Esophagus squamous epithelium (tissue), 5 donors: ENCODE data around the gene INSYN2A. TPM values are rescaled to one million over a fixed set of nuclear protein-coding genes. Genes with fewer than 3 reads are reported as not detected.

Experiments
- DNase-seq: peaks from one replicate; lab custom pipeline; 2025; lab: John Stamatoyannopoulos, UW
- H3K27ac ChIP-seq, 4 donors: fragments of 200-600 bp; sonication (generic); one replicate each; pipeline ENCODE4 v1.5.1; 2016 to 2019; ENCODE audit warnings: mild to moderate bottlenecking in 1 of 4
- H3K27me3 ChIP-seq, 4 donors: fragments of 200-600 bp; sonication (generic); 1 replicate in 3 of 4; 2 replicates in 1 of 4; pipeline versions ENCODE4 v1.5.1 to v1.6.0; 2017 to 2021; ENCODE audit warnings: antibody characterized with exemption in 1 of 4
- H3K36me3 ChIP-seq, 3 donors: fragments of 200-600 bp; sonication (generic); one replicate each; pipeline ENCODE4 v1.5.1; 2016 to 2019
- H3K4me1 ChIP-seq, 3 donors: fragments of 200-600 bp; sonication (generic); one replicate each; pipeline ENCODE4 v1.5.1; 2017 to 2019
- H3K4me3 ChIP-seq, 4 donors: fragments of 200-600 bp; sonication (generic); 1 replicate in 3 of 4; 2 replicates in 1 of 4; pipeline ENCODE4 v1.5.1; 2016 to 2019; ENCODE audit warnings: mild to moderate bottlenecking in 2 of 4, moderate library complexity in 1 of 4
- H3K9me3 ChIP-seq, 3 donors: fragments of 200-600 bp; sonication (generic); one replicate each; pipeline ENCODE4 v1.5.1; 2016 to 2019
- POLR2A ChIP-seq, 4 donors: fragments of 450-650 bp; IDR thresholded peaks; one replicate each; pipeline ENCODE4 v1.6.1; 2017; ENCODE audit warnings: antibody characterized with exemption in 4 of 4, mild to moderate bottlenecking in 4 of 4, moderate library complexity in 3 of 4
- WGBS, 2 donors: methylation state at CpG; one replicate each; pipeline ENCODE4 v1.1.5; 2018; 5-methylcytosine and 5-hydroxymethylcytosine counted together
- intact Hi-C: fragments of 100-400 bp; cut with DNase I; formaldehyde crosslinking; loops from one replicate; pipeline ENCODE4 v1.15.0; 2022
- total RNA-seq, 4 donors: library from RNA; depleted of rRNA; stranded (reverse); fragments of >200 nt; gene quantifications; one replicate each; pipeline ENCODE4 v1.1.0, GENCODE V29; 2016
- TF ChIP-seq, protein P1 (sequence below), 6 experiments: fragments of 450-650 bp in 4 of 6; fragments of 200-600 bp in 2 of 6; sonication (generic) in 2 of 6; IDR thresholded peaks; one replicate each; pipeline ENCODE4 v1.5.1; 2016 to 2019; ENCODE audit warnings: antibody characterized with exemption in 6 of 6, mild to moderate bottlenecking in 4 of 6, moderate library complexity in 4 of 6
- donor health status: DM: yes; HTN: yes; CAD: no.

The INSYN2A gene
- total RNA-seq, 4 donors from 2014 or later: 0.19 TPM; not detected in 3

GRCh38 chr10:127158662-127159061 lies 37.7 kb downstream of the INSYN2A start:
- TF ChIP-seq POLR2A (IDR thresholded peaks at IDR 0.05): no peak
- TF ChIP-seq, protein P1, sequence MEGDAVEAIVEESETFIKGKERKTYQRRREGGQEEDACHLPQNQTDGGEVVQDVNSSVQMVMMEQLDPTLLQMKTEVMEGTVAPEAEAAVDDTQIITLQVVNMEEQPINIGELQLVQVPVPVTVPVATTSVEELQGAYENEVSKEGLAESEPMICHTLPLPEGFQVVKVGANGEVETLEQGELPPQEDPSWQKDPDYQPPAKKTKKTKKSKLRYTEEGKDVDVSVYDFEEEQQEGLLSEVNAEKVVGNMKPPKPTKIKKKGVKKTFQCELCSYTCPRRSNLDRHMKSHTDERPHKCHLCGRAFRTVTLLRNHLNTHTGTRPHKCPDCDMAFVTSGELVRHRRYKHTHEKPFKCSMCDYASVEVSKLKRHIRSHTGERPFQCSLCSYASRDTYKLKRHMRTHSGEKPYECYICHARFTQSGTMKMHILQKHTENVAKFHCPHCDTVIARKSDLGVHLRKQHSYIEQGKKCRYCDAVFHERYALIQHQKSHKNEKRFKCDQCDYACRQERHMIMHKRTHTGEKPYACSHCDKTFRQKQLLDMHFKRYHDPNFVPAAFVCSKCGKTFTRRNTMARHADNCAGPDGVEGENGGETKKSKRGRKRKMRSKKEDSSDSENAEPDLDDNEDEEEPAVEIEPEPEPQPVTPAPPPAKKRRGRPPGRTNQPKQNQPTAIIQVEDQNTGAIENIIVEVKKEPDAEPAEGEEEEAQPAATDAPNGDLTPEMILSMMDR (IDR thresholded peaks at IDR 0.05): no peak
- H3K9me3 ChIP-seq: no peaks in the 10 kb centered on the region
- intact Hi-C loops: no loop called here
- peaks cover 0 to 9% (median 0%) of the 10 kb centered on the region in 3 donors for H3K4me1 ChIP-seq
- H3K27ac ChIP-seq: no peak overlapping the region
- peaks cover 0 to 6% (median 0%) of the 10 kb centered on the region in 3 donors for H3K36me3 ChIP-seq
- no peak for DNase-seq
- 88 to 98% methylated on average over 2 of the region's 2 CpGs for WGBS, 2 donors
- no peaks in the 10 kb centered on the region for H3K27me3 ChIP-seq
- H3K4me3 ChIP-seq: no peak overlapping the region

- H3K27ac ChIP-seq: no peak overlapping the region
- WGBS, 2 donors: 34 to 37% methylated on average over 2 of the region's 2 CpGs
- peaks cover 0 to 6% (median 0%) of the 10 kb centered on the region in 3 donors for H3K36me3 ChIP-seq
- H3K4me1 ChIP-seq: no peaks in the 10 kb centered on the region
- TF ChIP-seq, protein P1 (IDR thresholded peaks at IDR 0.05): no peak
- TF ChIP-seq POLR2A (IDR thresholded peaks at IDR 0.05): no peak
- DNase-seq: no peak
- no peak overlapping the region for H3K4me3 ChIP-seq
- no peaks in the 10 kb centered on the region for H3K27me3 ChIP-seq
- intact Hi-C loops: no loop called here
- H3K9me3 ChIP-seq: no peaks in the 10 kb centered on the region
These were observed 38.7 kb downstream of the INSYN2A start for GRCh38 chr10:127157506-127158200.

GRCh38 chr10:127157089-127157488 lies 39.3 kb downstream of the INSYN2A start:
- H3K36me3 ChIP-seq: peaks cover 0 to 6% (median 0%) of the 10 kb centered on the region in 3 donors
- no peaks in the 10 kb centered on the region for H3K27me3 ChIP-seq
- no peak overlapping the region for H3K4me3 ChIP-seq
- H3K9me3 ChIP-seq: no peaks in the 10 kb centered on the region
- no peak overlapping the region for H3K27ac ChIP-seq
- TF ChIP-seq POLR2A (IDR thresholded peaks at IDR 0.05): no peak
- TF ChIP-seq, protein P1 (IDR thresholded peaks at IDR 0.05): no peak
- 91 to 93% methylated on average over 4 of the region's 4 CpGs for WGBS, 2 donors
- no peak for DNase-seq
- intact Hi-C loops: no loop called here
- H3K4me1 ChIP-seq: no peaks in the 10 kb centered on the region

- no peak for TF ChIP-seq POLR2A (IDR thresholded peaks at IDR 0.05)
- TF ChIP-seq, protein P1 (IDR thresholded peaks at IDR 0.05): no peak
- no peak for DNase-seq
- peaks cover 0 to 7% (median 0%) of the 10 kb centered on the region in 3 donors for H3K36me3 ChIP-seq
- WGBS, 2 donors: 83 to 86% methylated on average over 9 of the region's 9 CpGs
- intact Hi-C loops: no loop called here
- no peaks in the 10 kb centered on the region for H3K4me1 ChIP-seq
- H3K9me3 ChIP-seq: no peaks in the 10 kb centered on the region
- no peaks in the 10 kb centered on the region for H3K27me3 ChIP-seq
- no peak overlapping the region for H3K4me3 ChIP-seq
- no peak overlapping the region for H3K27ac ChIP-seq
These were observed 41.4 kb downstream of the INSYN2A start for GRCh38 chr10:127154831-127155620.

DNA sequence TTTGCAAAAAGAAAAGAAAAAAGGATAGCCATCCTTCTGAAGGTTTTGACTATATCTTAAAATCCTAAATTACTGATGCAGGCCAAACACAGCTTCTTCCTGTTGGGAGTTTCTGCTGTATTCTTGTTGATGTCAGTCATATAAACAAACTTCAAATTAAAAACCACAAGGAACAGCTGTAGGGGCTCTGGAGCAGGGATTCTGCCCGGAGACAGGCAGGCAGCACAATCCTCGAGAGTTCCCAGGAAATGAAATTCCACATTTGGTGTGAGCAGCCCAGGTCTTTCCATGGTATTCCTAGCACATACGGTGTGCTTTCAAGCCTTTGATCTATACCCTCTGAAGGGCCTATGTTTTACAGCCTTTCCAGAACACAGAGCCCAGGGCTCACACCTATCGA lies 43.2 kb downstream of the INSYN2A start:
- Histone ChIP-seq H3K4me3 (no peak overlapping the region), H3K27ac (no peak overlapping the region), H3K27me3 (no peaks in the 10 kb centered on the region), H3K4me1 (peaks cover 0 to 11% (median 9%) of the 10 kb centered on the region in 3 donors), H3K36me3 (peaks cover 0 to 14% (median 0%) of the 10 kb centered on the region in 3 donors), H3K9me3 (no peaks in the 10 kb centered on the region)
- no peak for DNase-seq
- TF ChIP-seq, protein P1 (IDR thresholded peaks at IDR 0.05): no peak
- no peak for TF ChIP-seq POLR2A (IDR thresholded peaks at IDR 0.05)
- intact Hi-C loops: no loop called here
- 74 to 80% methylated on average over 4 of the region's 4 CpGs for WGBS, 2 donors
